Testis (tissue), 3 donors: ENCODE data around the gene ERBB4. TPM values are rescaled to one million over a fixed set of nuclear protein-coding genes. Genes with fewer than 3 reads are reported as not detected.

Source experiments
- DNase-seq: peaks from one replicate; pipeline ENCODE4 v3.0.0-alpha.2; 2019
- H3K27ac ChIP-seq, 2 donors: fragments of 200-600 bp; sonication (generic); one replicate each; pipeline ENCODE4 v1.5.1; 2019
- H3K27me3 ChIP-seq: fragments of 200-600 bp; sonication (generic); one replicate; pipeline ENCODE4 v1.5.1; 2019
- H3K36me3 ChIP-seq: fragments of 200-600 bp; sonication (generic); one replicate; pipeline ENCODE4 v1.5.1; 2017; ENCODE audit warnings: low read depth; ENCODE audit errors: missing control alignments
- H3K4me1 ChIP-seq: fragments of 200-600 bp; sonication (generic); one replicate; pipeline ENCODE4 v1.5.1; 2019
- H3K4me3 ChIP-seq, 2 donors: fragments of 200-600 bp; sonication (generic); one replicate each; pipeline ENCODE4 v1.5.1; 2017 to 2019
- H3K9me3 ChIP-seq: fragments of 200-600 bp; sonication (generic); one replicate; pipeline ENCODE4 v1.5.1; 2017
- CTCF ChIP-seq, 3 experiments: fragments of 450-650 bp in 2 of 3; fragments of 200-600 bp in 1 of 3; sonication (generic) in 1 of 3; IDR thresholded peaks; one replicate each; pipeline ENCODE4 v1.5.1; 2016 to 2019; ENCODE audit warnings: antibody characterized with exemption in 3 of 3, mild to moderate bottlenecking in 2 of 3, moderate library complexity in 1 of 3
- POLR2A ChIP-seq: fragments of 450-650 bp; IDR thresholded peaks from one replicate; pipeline ENCODE4 v1.6.1; 2017; ENCODE audit warnings: antibody characterized with exemption, mild to moderate bottlenecking, moderate library complexity
- WGBS, 2 donors: methylation state at CpG; one replicate each; pipeline ENCODE4 v1.1.5; 2018; 5-methylcytosine and 5-hydroxymethylcytosine counted together
- intact Hi-C: fragments of 100-400 bp; cut with DNase I; formaldehyde crosslinking; loops from one replicate; pipeline ENCODE4 v1.15.1; 2023; ENCODE audit warnings: low total_unique reads
- polyA plus RNA-seq: library from polyadenylated mRNA; stranded (reverse); fragments of 350-450 nt; fragmentation: Illumina TruSeq; extraction: RNeasy Lipid Tissue Mini Kit (QIAGEN cat#74804); gene quantifications from one replicate; pipeline ENCODE4 v1.2.3, GENCODE V29; 2014; ENCODE audit warnings: low read depth, low replicate concordance; ENCODE audit not compliant: insufficient read depth
- total RNA-seq, 2 donors: library from RNA; depleted of rRNA; stranded (reverse); fragments of >200 nt; gene quantifications; one replicate each; pipeline ENCODE4 v1.2.3, GENCODE V29; 2016

Gene ERBB4
- total and polyA plus RNA-seq, 3 donors from 2014 or later, result 6.1 to 62.7 (median 47.7) TPM

DNA sequence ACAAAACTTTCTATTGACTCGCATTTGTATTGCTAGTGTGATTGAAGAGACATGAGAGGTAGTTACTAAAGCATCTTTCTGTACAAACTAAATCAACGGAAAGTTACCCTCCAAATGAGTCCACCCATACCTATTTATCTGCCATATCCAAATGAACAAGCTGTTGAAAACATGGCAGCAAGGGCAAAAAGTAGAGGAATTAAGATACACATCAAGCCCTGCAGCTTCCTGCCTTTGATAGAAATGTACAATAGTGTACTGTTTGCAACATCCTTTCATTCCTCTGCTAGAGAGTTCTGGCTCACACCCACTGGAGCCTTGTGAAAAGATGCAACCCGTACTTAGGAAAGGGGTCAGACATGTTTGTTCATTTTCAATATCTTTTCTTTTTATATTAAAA, 122.5 kb downstream of the ERBB4 start:
- no peak overlapping the region for H3K4me3 ChIP-seq
- no peak overlapping the region for H3K27ac ChIP-seq
- H3K27me3 ChIP-seq, result no peaks in the 10 kb centered on the region
- no peaks in the 10 kb centered on the region for H3K9me3 ChIP-seq
- DNase-seq, result no peak
- WGBS, 2 donors, result 88% methylated on average over 3 of the region's 3 CpGs
- no peak for TF ChIP-seq POLR2A
- TF ChIP-seq CTCF (IDR thresholded peaks at IDR 0.05), result no peak
- H3K4me1 ChIP-seq, result no peaks in the 10 kb centered on the region
- H3K36me3 ChIP-seq, result no peaks in the 10 kb centered on the region
- intact Hi-C loops, result no loop called here

DNA sequence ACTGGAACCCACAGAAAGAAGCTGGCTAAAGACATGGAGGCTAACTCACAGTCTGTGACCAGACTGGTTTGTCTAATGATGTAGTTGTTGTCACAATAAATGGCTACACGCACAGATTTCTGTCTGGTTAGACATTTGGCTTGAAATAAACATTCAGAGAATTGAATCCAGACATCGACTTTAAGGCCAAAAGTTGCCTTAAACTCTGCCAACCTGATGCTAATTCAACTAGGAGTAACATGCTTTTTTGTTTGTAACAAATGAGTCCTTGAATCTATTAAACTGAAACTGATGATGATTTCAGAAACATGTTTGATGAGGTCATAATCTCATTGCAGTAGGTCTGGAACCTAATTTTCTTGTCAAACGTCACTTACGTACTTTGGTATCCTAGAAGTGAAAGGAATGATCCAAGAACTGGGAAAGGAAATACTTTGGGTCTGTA, 123.8 kb downstream of the ERBB4 start:
- Histone ChIP-seq H3K27me3 (no peaks in the 10 kb centered on the region), H3K9me3 (no peaks in the 10 kb centered on the region), H3K27ac (no peak overlapping the region), H3K4me3 (no peak overlapping the region), H3K4me1 (no peaks in the 10 kb centered on the region), H3K36me3 (no peaks in the 10 kb centered on the region)
- intact Hi-C loops, result no loop called here
- no peak for DNase-seq
- WGBS, 2 donors, result 70 to 72% methylated on average over 4 of the region's 4 CpGs
- TF ChIP-seq CTCF (IDR thresholded peaks at IDR 0.05), result no peak
- TF ChIP-seq POLR2A, result no peak

- Histone ChIP-seq H3K4me3 (no peak overlapping the region), H3K9me3 (no peaks in the 10 kb centered on the region), H3K27me3 (no peaks in the 10 kb centered on the region), H3K27ac (no peak overlapping the region), H3K4me1 (no peaks in the 10 kb centered on the region), H3K36me3 (no peaks in the 10 kb centered on the region)
- WGBS, 2 donors, result 71 to 72% methylated on average over 1 of the region's 1 CpG
- intact Hi-C loops, result no loop called here
- no peak for TF ChIP-seq POLR2A
- TF ChIP-seq CTCF (IDR thresholded peaks at IDR 0.05), result no peak
- no peak for DNase-seq
These were observed 129.0 kb downstream of the ERBB4 start for GRCh38 chr2:212409560-212409959.

GRCh38 chr2:212408524-212408923, 130.1 kb downstream of the ERBB4 start:
- Histone ChIP-seq H3K9me3 (no peaks in the 10 kb centered on the region), H3K4me1 (no peaks in the 10 kb centered on the region), H3K27me3 (no peaks in the 10 kb centered on the region), H3K4me3 (no peak overlapping the region), H3K36me3 (no peaks in the 10 kb centered on the region), H3K27ac (no peak overlapping the region)
- intact Hi-C loops, result no loop called here
- no peak for DNase-seq
- 89 to 90% methylated on average over 4 of the region's 4 CpGs for WGBS, 2 donors
- no peak for TF ChIP-seq POLR2A
- TF ChIP-seq CTCF (IDR thresholded peaks at IDR 0.05), result no peak

DNA sequence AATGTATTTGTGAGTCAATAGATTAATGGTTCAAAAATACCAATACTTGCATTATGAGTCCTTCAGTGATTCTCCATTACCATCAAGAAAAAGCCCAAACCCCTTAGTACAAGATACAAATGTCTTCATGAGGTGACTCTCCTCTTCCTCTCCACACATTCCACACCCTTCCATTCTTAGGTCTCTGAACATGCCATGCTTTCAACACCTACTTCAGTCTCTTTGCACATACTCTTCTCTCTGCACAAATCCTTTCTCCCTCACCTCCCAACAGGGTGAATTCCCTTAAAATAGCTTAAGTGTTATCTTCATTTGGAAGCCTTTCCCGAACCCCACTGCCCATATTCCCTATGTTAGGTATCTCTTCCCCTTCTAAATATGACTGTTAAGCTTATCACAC, 131.9 kb downstream of the ERBB4 start:
- Histone ChIP-seq H3K4me1 (no peaks in the 10 kb centered on the region), H3K36me3 (no peaks in the 10 kb centered on the region), H3K4me3 (no peak overlapping the region), H3K27me3 (no peaks in the 10 kb centered on the region), H3K9me3 (no peaks in the 10 kb centered on the region), H3K27ac (no peak overlapping the region)
- WGBS, 2 donors, result 78 to 80% methylated on average over 1 of the region's 1 CpG
- intact Hi-C loops, result no loop called here
- no peak for TF ChIP-seq POLR2A
- no peak for TF ChIP-seq CTCF (IDR thresholded peaks at IDR 0.05)
- DNase-seq, result no peak
